ENCODE results near the gene PDE4D.

Gene PDE4D

GRCh38 chr5:59655693-59656309 lies 237.7 kb downstream of the PDE4D start:
- DNase-seq (ENCODE audit: low spot score): no peak

- DNase-seq (ENCODE audit: low spot score): no peak
Observed at GRCh38 chr5:59654691-59655090, 238.8 kb downstream of the PDE4D start.

- DNase-seq (ENCODE audit: low spot score): no peak
Observed at GRCh38 chr5:59652449-59652848, 241.1 kb downstream of the PDE4D start.

GRCh38 chr5:59648949-59649921 lies 244.3 kb downstream of the PDE4D start:
- no peak for DNase-seq (ENCODE audit: low spot score)

- no peak for DNase-seq (ENCODE audit: low spot score)
Observed at GRCh38 chr5:59648038-59648831, 245.3 kb downstream of the PDE4D start.

GRCh38 chr5:59645380-59645779 lies 248.1 kb downstream of the PDE4D start:
- DNase-seq (ENCODE audit: low spot score): no peak

- DNase-seq (ENCODE audit: low spot score): no peak
Observed at GRCh38 chr5:59640411-59640810, 253.1 kb downstream of the PDE4D start.

- DNase-seq (ENCODE audit: low spot score): no peak
Observed at GRCh38 chr5:59637884-59638580, 255.5 kb downstream of the PDE4D start.

- DNase-seq (ENCODE audit: low spot score): no peak
Observed at GRCh38 chr5:59629561-59629960, 264.0 kb downstream of the PDE4D start.

- DNase-seq (ENCODE audit: low spot score): no peak
Observed at GRCh38 chr5:59628062-59628828, 265.3 kb downstream of the PDE4D start.

GRCh38 chr5:59624898-59625297 lies 268.6 kb downstream of the PDE4D start:
- DNase-seq (ENCODE audit: low spot score): no peak

GRCh38 chr5:59622848-59623247 lies 270.7 kb downstream of the PDE4D start:
- DNase-seq (ENCODE audit: low spot score): no peak

GRCh38 chr5:59621477-59621876 lies 272.0 kb downstream of the PDE4D start:
- no peak for DNase-seq (ENCODE audit: low spot score)

GRCh38 chr5:59620535-59621212 lies 272.9 kb downstream of the PDE4D start:
- no peak for DNase-seq (ENCODE audit: low spot score)

- DNase-seq (ENCODE audit: low spot score): no peak
Observed at GRCh38 chr5:59618644-59619043, 274.9 kb downstream of the PDE4D start.

- no peak for DNase-seq (ENCODE audit: low spot score)
Observed at GRCh38 chr5:59617186-59617771, 276.2 kb downstream of the PDE4D start.

- DNase-seq (ENCODE audit: low spot score): no peak
Observed at GRCh38 chr5:59616413-59616812, 277.1 kb downstream of the PDE4D start.

- no peak for DNase-seq (ENCODE audit: low spot score)
Observed at GRCh38 chr5:59615272-59615671, 278.3 kb downstream of the PDE4D start.

- DNase-seq (ENCODE audit: low spot score): no peak
Observed at GRCh38 chr5:59609501-59610265, 283.8 kb downstream of the PDE4D start.
